ENCODE results near the gene SLC7A7. TPM values are rescaled to one million over a fixed set of nuclear protein-coding genes. Genes with fewer than 3 reads are reported as not detected.

Gene SLC7A7
- total and polyA plus RNA-seq, 2 experiments from 2014 or later, result 3.6 to 4.1 TPM

- TF ChIP-seq, protein P1, sequence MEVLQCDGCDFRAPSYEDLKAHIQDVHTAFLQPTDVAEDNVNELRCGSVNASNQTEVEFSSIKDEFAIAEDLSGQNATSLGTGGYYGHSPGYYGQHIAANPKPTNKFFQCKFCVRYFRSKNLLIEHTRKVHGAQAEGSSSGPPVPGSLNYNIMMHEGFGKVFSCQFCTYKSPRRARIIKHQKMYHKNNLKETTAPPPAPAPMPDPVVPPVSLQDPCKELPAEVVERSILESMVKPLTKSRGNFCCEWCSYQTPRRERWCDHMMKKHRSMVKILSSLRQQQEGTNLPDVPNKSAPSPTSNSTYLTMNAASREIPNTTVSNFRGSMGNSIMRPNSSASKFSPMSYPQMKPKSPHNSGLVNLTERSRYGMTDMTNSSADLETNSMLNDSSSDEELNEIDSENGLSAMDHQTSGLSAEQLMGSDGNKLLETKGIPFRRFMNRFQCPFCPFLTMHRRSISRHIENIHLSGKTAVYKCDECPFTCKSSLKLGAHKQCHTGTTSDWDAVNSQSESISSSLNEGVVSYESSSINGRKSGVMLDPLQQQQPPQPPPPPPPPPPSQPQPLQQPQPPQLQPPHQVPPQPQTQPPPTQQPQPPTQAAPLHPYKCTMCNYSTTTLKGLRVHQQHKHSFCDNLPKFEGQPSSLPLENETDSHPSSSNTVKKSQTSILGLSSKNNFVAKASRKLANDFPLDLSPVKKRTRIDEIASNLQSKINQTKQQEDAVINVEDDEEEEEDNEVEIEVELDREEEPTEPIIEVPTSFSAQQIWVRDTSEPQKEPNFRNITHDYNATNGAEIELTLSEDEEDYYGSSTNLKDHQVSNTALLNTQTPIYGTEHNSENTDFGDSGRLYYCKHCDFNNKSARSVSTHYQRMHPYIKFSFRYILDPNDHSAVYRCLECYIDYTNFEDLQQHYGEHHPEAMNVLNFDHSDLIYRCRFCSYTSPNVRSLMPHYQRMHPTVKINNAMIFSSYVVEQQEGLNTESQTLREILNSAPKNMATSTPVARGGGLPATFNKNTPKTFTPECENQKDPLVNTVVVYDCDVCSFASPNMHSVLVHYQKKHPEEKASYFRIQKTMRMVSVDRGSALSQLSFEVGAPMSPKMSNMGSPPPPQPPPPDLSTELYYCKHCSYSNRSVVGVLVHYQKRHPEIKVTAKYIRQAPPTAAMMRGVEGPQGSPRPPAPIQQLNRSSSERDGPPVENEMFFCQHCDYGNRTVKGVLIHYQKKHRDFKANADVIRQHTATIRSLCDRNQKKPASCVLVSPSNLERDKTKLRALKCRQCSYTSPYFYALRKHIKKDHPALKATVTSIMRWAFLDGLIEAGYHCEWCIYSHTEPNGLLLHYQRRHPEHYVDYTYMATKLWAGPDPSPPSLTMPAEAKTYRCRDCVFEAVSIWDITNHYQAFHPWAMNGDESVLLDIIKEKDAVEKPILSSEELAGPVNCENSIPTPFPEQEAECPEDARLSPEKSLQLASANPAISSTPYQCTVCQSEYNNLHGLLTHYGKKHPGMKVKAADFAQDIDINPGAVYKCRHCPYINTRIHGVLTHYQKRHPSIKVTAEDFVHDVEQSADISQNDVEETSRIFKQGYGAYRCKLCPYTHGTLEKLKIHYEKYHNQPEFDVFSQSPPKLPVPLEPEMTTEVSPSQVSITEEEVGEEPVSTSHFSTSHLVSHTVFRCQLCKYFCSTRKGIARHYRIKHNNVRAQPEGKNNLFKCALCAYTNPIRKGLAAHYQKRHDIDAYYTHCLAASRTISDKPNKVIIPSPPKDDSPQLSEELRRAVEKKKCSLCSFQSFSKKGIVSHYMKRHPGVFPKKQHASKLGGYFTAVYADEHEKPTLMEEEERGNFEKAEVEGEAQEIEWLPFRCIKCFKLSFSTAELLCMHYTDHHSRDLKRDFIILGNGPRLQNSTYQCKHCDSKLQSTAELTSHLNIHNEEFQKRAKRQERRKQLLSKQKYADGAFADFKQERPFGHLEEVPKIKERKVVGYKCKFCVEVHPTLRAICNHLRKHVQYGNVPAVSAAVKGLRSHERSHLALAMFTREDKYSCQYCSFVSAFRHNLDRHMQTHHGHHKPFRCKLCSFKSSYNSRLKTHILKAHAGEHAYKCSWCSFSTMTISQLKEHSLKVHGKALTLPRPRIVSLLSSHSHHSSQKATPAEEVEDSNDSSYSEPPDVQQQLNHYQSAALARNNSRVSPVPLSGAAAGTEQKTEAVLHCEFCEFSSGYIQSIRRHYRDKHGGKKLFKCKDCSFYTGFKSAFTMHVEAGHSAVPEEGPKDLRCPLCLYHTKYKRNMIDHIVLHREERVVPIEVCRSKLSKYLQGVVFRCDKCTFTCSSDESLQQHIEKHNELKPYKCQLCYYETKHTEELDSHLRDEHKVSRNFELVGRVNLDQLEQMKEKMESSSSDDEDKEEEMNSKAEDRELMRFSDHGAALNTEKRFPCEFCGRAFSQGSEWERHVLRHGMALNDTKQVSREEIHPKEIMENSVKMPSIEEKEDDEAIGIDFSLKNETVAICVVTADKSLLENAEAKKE (CRISPR knock-in tag; IDR thresholded peaks at IDR 0.05), result no peak
- no peak for TF ChIP-seq EZH2 (IDR thresholded peaks at IDR 0.05; ENCODE audit: low read depth, unreplicated experiment)
These were observed 22.0 kb upstream of the SLC7A7 start (continued) for GRCh38 chr14:22837114-22837749.

DNA sequence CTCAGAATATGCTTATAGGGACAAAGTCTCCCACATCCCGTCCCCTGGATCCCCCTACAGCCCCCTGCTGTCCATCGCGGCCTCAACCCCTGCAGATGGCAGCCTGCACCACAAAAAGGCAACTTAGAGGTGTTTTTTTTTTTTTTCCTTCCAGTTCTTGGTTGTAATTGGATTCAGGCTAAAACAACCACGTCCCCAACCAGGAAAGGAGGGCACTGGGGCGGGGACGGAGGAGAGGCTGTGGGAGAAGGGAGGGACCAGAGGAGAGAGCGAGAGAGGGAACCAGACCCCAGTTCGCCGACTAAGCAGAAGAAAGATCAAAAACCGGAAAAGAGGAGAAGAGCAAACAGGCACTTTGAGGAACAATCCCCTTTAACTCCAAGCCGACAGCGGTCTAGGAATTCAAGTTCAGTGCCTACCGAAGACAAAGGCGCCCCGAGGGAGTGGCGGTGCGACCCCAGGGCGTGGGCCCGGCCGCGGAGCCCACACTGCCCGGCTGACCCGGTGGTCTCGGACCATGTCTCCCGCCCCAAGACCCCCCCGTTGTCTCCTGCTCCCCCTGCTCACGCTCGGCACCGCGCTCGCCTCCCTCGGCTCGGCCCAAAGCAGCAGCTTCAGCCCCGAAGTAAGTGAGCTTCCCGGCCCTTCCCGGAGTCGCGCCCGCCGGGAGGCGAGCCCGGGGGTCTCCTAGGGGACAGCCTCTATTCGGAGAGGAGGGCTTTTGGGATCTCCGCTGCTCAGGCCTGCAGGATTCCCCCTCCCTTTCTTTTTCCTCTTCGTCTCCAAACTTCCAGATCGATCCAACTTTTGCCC is 21.3 kb upstream of the SLC7A7 start, which contains the start of gene MMP14:
TSS of gene MMP14 (plus strand) at position 285 of the 813 bp plus-strand sequence. CDS start at position 518, 233 bp downstream.
- peak; percentile 57 for ATAC-seq
- no peaks in the 10 kb centered on the region for H3K27me3 ChIP-seq (ENCODE audit: insufficient read depth)
- TF ChIP-seq ZNF331 (CRISPR knock-in tag; IDR thresholded peaks at IDR 0.05; ENCODE audit: low read depth) (no peak), POLR2AphosphoS5 (IDR thresholded peaks at IDR 0.05; ENCODE audit: low read depth) (peak; percentile 54), STAT1 (IDR thresholded peaks at IDR 0.05; ENCODE audit: unreplicated experiment) (no peak), CREB1 (CRISPR knock-in tag; IDR thresholded peaks at IDR 0.05; ENCODE audit: low read depth) (no peak)
- TF ChIP-seq, protein P2, sequence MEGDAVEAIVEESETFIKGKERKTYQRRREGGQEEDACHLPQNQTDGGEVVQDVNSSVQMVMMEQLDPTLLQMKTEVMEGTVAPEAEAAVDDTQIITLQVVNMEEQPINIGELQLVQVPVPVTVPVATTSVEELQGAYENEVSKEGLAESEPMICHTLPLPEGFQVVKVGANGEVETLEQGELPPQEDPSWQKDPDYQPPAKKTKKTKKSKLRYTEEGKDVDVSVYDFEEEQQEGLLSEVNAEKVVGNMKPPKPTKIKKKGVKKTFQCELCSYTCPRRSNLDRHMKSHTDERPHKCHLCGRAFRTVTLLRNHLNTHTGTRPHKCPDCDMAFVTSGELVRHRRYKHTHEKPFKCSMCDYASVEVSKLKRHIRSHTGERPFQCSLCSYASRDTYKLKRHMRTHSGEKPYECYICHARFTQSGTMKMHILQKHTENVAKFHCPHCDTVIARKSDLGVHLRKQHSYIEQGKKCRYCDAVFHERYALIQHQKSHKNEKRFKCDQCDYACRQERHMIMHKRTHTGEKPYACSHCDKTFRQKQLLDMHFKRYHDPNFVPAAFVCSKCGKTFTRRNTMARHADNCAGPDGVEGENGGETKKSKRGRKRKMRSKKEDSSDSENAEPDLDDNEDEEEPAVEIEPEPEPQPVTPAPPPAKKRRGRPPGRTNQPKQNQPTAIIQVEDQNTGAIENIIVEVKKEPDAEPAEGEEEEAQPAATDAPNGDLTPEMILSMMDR (conservative IDR thresholded peaks at IDR 0.05; ENCODE audit: low read depth in 2 of 2), result peak; percentile 33 to 51; a peak in 3 of 4 replicates
- TF ChIP-seq, protein P3, sequence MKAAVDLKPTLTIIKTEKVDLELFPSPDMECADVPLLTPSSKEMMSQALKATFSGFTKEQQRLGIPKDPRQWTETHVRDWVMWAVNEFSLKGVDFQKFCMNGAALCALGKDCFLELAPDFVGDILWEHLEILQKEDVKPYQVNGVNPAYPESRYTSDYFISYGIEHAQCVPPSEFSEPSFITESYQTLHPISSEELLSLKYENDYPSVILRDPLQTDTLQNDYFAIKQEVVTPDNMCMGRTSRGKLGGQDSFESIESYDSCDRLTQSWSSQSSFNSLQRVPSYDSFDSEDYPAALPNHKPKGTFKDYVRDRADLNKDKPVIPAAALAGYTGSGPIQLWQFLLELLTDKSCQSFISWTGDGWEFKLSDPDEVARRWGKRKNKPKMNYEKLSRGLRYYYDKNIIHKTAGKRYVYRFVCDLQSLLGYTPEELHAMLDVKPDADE (IDR thresholded peaks at IDR 0.05), result no peak
- peaks cover 35% of the 10 kb centered on the region for H3K4me1 Mint-ChIP-seq
- peaks cover 18% of the 10 kb centered on the region for H3K27me3 Mint-ChIP-seq (ENCODE audit: insufficient read depth, low read depth, poor library complexity)
- H3K4me3 Mint-ChIP-seq, result peak within 1 kb of the TSS; percentile 94
- H3K27ac ChIP-seq (ENCODE audit: low read depth), result peak within 1 kb of the TSS; percentile 88
- no peaks in the 10 kb centered on the region for H3K9me3 Mint-ChIP-seq
- no peaks in the 10 kb centered on the region for H4K20me1 ChIP-seq (replicated peaks; ENCODE audit: insufficient read depth)
- peaks cover 25% of the 10 kb centered on the region for H3F3A ChIP-seq (replicated peaks; ENCODE audit: low read depth)
- no peaks in the 10 kb centered on the region for H3K9me2 ChIP-seq (ENCODE audit: insufficient read depth)
- peak; percentile 80 for DNase-seq (ENCODE audit: low spot score)
- peaks cover 34% of the 10 kb centered on the region for H3K36me3 ChIP-seq (ENCODE audit: insufficient read depth)
- peak within 1 kb of the TSS; percentile 93 for H2AFZ ChIP-seq
- peaks cover 35% of the 10 kb centered on the region for H3K36me3 Mint-ChIP-seq (ENCODE audit: low read depth)
- peaks cover 23% of the 10 kb centered on the region for H3K4me1 ChIP-seq (ENCODE audit: insufficient read depth)
- H3K4me2 ChIP-seq, result peak within 1 kb of the TSS; percentile 97
- peak within 1 kb of the TSS; percentile 93 for H3K27ac Mint-ChIP-seq
- H3K79me2 ChIP-seq (replicated peaks; ENCODE audit: insufficient read depth), result peaks cover 27% of the 10 kb centered on the region
- H3K4me3 ChIP-seq, result peak within 1 kb of the TSS; percentile 95
